HepG2 (cell line): ENCODE results near the gene PROX1. TPM values are rescaled to one million over a fixed set of nuclear protein-coding genes. Genes with fewer than 3 reads are reported as not detected.

Experiments used
- ATAC-seq: fragments of 200-7000 bp; cut with Tn5 transposase; 3 replicates; pipeline ENCODE4 v1.9.1; 2020; ENCODE audit warnings: mild to moderate bottlenecking, moderate library complexity
- BruUV-seq: library from RNA; stranded (reverse); fragments of 400-500 nt; replicated peaks from 2 replicates; lab custom pipeline; 2021; lab: Mats Ljungman, UMichigan
- CTCF ChIA-PET: fragments of 300-600 bp; formaldehyde crosslinking; extraction: SDS; loops from one replicate; lab custom pipeline; 2021; ENCODE audit warnings: low total read pairs, inconsistent platforms, low intra/inter-chr PET ratio; lab: Yijun Ruan, JAX
- POLR2A ChIA-PET: fragments of 350-600 bp; sonication (Branson Sonifier 250); formaldehyde crosslinking; loops from one replicate; lab custom pipeline; 2020; ENCODE audit warnings: antibody characterized with exemption, inconsistent platforms; lab: Yijun Ruan, JAX
- DNase-seq: peaks from one replicate; pipeline ENCODE4 v3.0.0-alpha.2; 2015; ENCODE audit warnings: low spot score
- FAIRE-seq: peaks from 3 replicates; lab custom pipeline; 2011; peaks lifted over from hg19 to GRCh38; lab: Jason Lieb, UNC
- H2AFZ ChIP-seq: one replicate; pipeline ENCODE4 v1.6.1; 2011; ENCODE audit warnings: low read length, inconsistent platforms
- H3K27ac ChIP-seq: fragments of 300-600 bp; 3 replicates; pipeline ENCODE4 v1.8.0; 2011; ENCODE audit warnings: mixed run types, mild to moderate bottlenecking, mixed read lengths, low read length, inconsistent platforms; ENCODE audit not compliant: insufficient read depth; ENCODE audit errors: extremely low read length
- H3K27me3 ChIP-seq, 2 experiments: fragments of 200-600 bp in 1 of 2; 2 replicates in 1 of 2; 3 replicates in 1 of 2; pipeline versions ENCODE4 v1.6.0 to v1.8.0; 2011; ENCODE audit warnings: low read length in 2 of 2, mild to moderate bottlenecking in 2 of 2, moderate library complexity in 2 of 2, inconsistent platforms in 1 of 2; ENCODE audit not compliant: insufficient read depth in 2 of 2, control insufficient read depth in 1 of 2
- H3K36me3 ChIP-seq, 2 experiments: fragments of 200-600 bp in 1 of 2; replicated peaks in 1 of 2; 2 replicates in 1 of 2; 3 replicates in 1 of 2; pipeline versions ENCODE4 v1.5.1 to v1.8.0; 2011; ENCODE audit warnings: low read length in 2 of 2, inconsistent platforms in 1 of 2; ENCODE audit not compliant: insufficient read depth in 2 of 2, control insufficient read depth in 1 of 2
- H3K4me1 ChIP-seq: 2 replicates; pipeline ENCODE4 v1.5.1; 2012; ENCODE audit warnings: low read length, inconsistent platforms; ENCODE audit not compliant: insufficient read depth
- H3K4me2 ChIP-seq: 2 replicates; pipeline ENCODE4 v1.6.0; 2011; ENCODE audit warnings: low read depth, low read length, inconsistent platforms
- H3K4me3 ChIP-seq, 3 experiments: fragments of 200-600 bp in 1 of 3; sonication (generic), shearing (Covaris generic) in 1 of 3; replicated peaks in 1 of 3; 2 replicates each; pipeline ENCODE4 v1.5.1; 2011 to 2016; ENCODE audit warnings: low read length in 3 of 3, inconsistent platforms in 2 of 3, low read depth in 2 of 3, mild to moderate bottlenecking in 2 of 3, control low read depth in 1 of 3, mixed read lengths in 1 of 3; ENCODE audit not compliant: insufficient read depth in 1 of 3
- H3K79me2 ChIP-seq: one replicate; pipeline ENCODE4 v1.6.1; 2011; ENCODE audit warnings: low read length, inconsistent platforms; ENCODE audit not compliant: insufficient read depth
- H3K9ac ChIP-seq: 2 replicates; pipeline ENCODE4 v1.6.0; 2011; ENCODE audit warnings: mild to moderate bottlenecking, low read depth, low read length, inconsistent platforms; ENCODE audit not compliant: insufficient read depth
- H3K9me3 ChIP-seq: 2 replicates; pipeline ENCODE4 v1.5.1; 2012; ENCODE audit warnings: mild to moderate bottlenecking, low read length
- H4K20me1 ChIP-seq: 2 replicates; pipeline ENCODE4 v1.6.0; 2011; ENCODE audit warnings: inconsistent platforms, mild to moderate bottlenecking, low read length, moderate library complexity; ENCODE audit not compliant: insufficient read depth
- FOXA1 ChIP-seq, 2 experiments: fragments of 450-650 bp in 1 of 2; sonication (generic) in 1 of 2; formaldehyde crosslinking in 1 of 2; IDR thresholded peaks; 2 replicates each; pipeline versions ENCODE4 v1.4.0 to v1.6.1; 2016 to 2020; ENCODE audit warnings: missing genetic modification reagents in 1 of 2
- GATAD2A ChIP-seq: IDR thresholded peaks from 2 replicates; pipeline ENCODE4 v1.6.1; 2016
- HDAC2 ChIP-seq: sonication (generic); formaldehyde crosslinking; IDR thresholded peaks from 2 replicates; pipeline ENCODE4 v1.4.0; 2020; ENCODE audit warnings: missing genetic modification reagents
- KAT2B ChIP-seq: fragments of 150-350 bp; IDR thresholded peaks from 2 replicates; pipeline ENCODE4 v1.6.1; 2014; ENCODE audit warnings: low read depth, low read length, borderline replicate concordance
- MLLT10 ChIP-seq: sonication (generic); formaldehyde crosslinking; IDR thresholded peaks from 2 replicates; pipeline ENCODE4 v1.4.0; 2020; ENCODE audit warnings: missing genetic modification reagents
- MTF1 ChIP-seq: sonication (generic); formaldehyde crosslinking; IDR thresholded peaks from 2 replicates; pipeline ENCODE4 v1.5.0; 2020; ENCODE audit warnings: missing genetic modification reagents
- MZF1 ChIP-seq: sonication (generic); formaldehyde crosslinking; IDR thresholded peaks from 2 replicates; pipeline ENCODE4 v1.8.1; 2023; ENCODE audit warnings: mild to moderate bottlenecking, missing genetic modification reagents, borderline replicate concordance
- RBM39 ChIP-seq: fragments of 200-400 bp; formaldehyde crosslinking; IDR thresholded peaks from one replicate; pipeline ENCODE4 v1.6.1; 2018; ENCODE audit warnings: antibody characterized with exemption, mild to moderate bottlenecking, low read depth, low read length; ENCODE audit not compliant: poor library complexity, severe bottlenecking
- RFX1 ChIP-seq: fragments of 450-650 bp; IDR thresholded peaks from 2 replicates; pipeline ENCODE4 v1.6.1; 2017
- RXRB ChIP-seq: IDR thresholded peaks from 2 replicates; pipeline ENCODE4 v1.6.1; 2016; ENCODE audit warnings: borderline replicate concordance, missing genetic modification reagents, missing compliant biosample characterization
- SALL1 ChIP-seq: sonication (generic); formaldehyde crosslinking; IDR thresholded peaks from 2 replicates; pipeline ENCODE4 v1.8.0; 2022; ENCODE audit warnings: mild to moderate bottlenecking, missing genetic modification reagents
- SNAPC2 ChIP-seq: sonication (generic); formaldehyde crosslinking; IDR thresholded peaks from 2 replicates; pipeline ENCODE4 v1.8.1; 2022; ENCODE audit warnings: mild to moderate bottlenecking, missing genetic modification reagents
- SPEN ChIP-seq: sonication (generic); formaldehyde crosslinking; IDR thresholded peaks from 2 replicates; pipeline ENCODE4 v1.5.1; 2020; ENCODE audit warnings: low read depth, mild to moderate bottlenecking, missing genetic modification reagents
- ZNF567 ChIP-seq: sonication (generic); formaldehyde crosslinking; IDR thresholded peaks from 2 replicates; pipeline ENCODE4 v1.8.1; 2023; ENCODE audit warnings: mild to moderate bottlenecking, missing genetic modification reagents, borderline replicate concordance
- ZNF569 ChIP-seq: sonication (generic); formaldehyde crosslinking; IDR thresholded peaks from 2 replicates; pipeline ENCODE4 v1.5.0; 2020; ENCODE audit warnings: mild to moderate bottlenecking, missing genetic modification reagents, moderate library complexity, borderline replicate concordance
- ZNF776 ChIP-seq: sonication (generic); formaldehyde crosslinking; IDR thresholded peaks from 2 replicates; pipeline ENCODE4 v1.4.0; 2020; ENCODE audit warnings: mild to moderate bottlenecking, missing genetic modification reagents
- ZNF781 ChIP-seq: sonication (generic); formaldehyde crosslinking; IDR thresholded peaks from 2 replicates; pipeline ENCODE4 v1.5.1; 2020; ENCODE audit warnings: borderline replicate concordance, mild to moderate bottlenecking, missing genetic modification reagents; ENCODE audit errors: not compliant biosample characterization
- WGBS: methylation state at CpG from one replicate; pipeline ENCODE4 v1.1.6; 2017; ENCODE audit warnings: low lambda C conversion rate; 5-methylcytosine and 5-hydroxymethylcytosine counted together
- in situ Hi-C: cut with HindIII; loops from 2 replicates; pipeline ENCODE4 v1.10.0; 2017; ENCODE audit warnings: low pct_unique_long_range_greater_than_20kb; ENCODE audit not compliant: extremely low pct_ligation_motif_present
- intact Hi-C: fragments of 100-400 bp; cut with micrococcal nuclease; formaldehyde crosslinking; loops from one replicate; pipeline ENCODE4 v1.10.0; 2022; ENCODE audit not compliant: unreplicated experiment
- polyA plus RNA-seq, 8 experiments: library from polyadenylated mRNA; depleted of rRNA in 3 of 8; stranded (reverse) in 7 of 8; unstranded in 1 of 8; fragments of >200 nt; fragmentation: Illumina TruSeq in 4 of 8; extraction: Trizol in 4 of 8; gene quantifications; 2 replicates each; pipeline versions ENCODE4 v1.2.1 to v1.2.3, GENCODE V29; 2011 to 2016; ENCODE audit warnings: low read depth in 4 of 8, missing spikeins in 1 of 8, mixed read lengths in 1 of 8; ENCODE audit not compliant: insufficient read depth in 1 of 8
- total RNA-seq, 5 experiments: library from RNA; depleted of rRNA; stranded (reverse); fragments of >200 nt; fragmentation: Illumina TruSeq; extraction: Trizol; gene quantifications; 2 replicates each; pipeline ENCODE4 v1.2.3, GENCODE V29; 2016; ENCODE audit warnings: low read depth in 1 of 5
- TF ChIP-seq, protein P1 (sequence below): sonication (generic); formaldehyde crosslinking; IDR thresholded peaks from 2 replicates; pipeline ENCODE4 v1.4.0; 2020; ENCODE audit warnings: mild to moderate bottlenecking, missing genetic modification reagents
- TF ChIP-seq, protein P2 (sequence below), 2 experiments: fragments of 450-650 bp in 1 of 2; sonication (generic) in 1 of 2; formaldehyde crosslinking; IDR thresholded peaks; 2 replicates each; pipeline versions ENCODE4 v1.5.0 to v1.8.0; 2020 to 2022; ENCODE audit warnings: mild to moderate bottlenecking in 1 of 2, missing genetic modification reagents in 1 of 2
- TF ChIP-seq, protein P3 (sequence below): IDR thresholded peaks from 2 replicates; pipeline ENCODE4 v1.6.1; 2016
- TF ChIP-seq, protein P4 (sequence below): sonication (generic); formaldehyde crosslinking; IDR thresholded peaks from 2 replicates; pipeline ENCODE4 v1.8.1; 2023; ENCODE audit warnings: missing genetic modification reagents, inconsistent platforms, borderline replicate concordance

The PROX1 gene
- total and polyA plus RNA-seq, 2 of the 13 experiments (the other 11 are each of a cell fraction or from before 2014, with no cell fraction given) = 12.3 to 30.2 TPM

DNA sequence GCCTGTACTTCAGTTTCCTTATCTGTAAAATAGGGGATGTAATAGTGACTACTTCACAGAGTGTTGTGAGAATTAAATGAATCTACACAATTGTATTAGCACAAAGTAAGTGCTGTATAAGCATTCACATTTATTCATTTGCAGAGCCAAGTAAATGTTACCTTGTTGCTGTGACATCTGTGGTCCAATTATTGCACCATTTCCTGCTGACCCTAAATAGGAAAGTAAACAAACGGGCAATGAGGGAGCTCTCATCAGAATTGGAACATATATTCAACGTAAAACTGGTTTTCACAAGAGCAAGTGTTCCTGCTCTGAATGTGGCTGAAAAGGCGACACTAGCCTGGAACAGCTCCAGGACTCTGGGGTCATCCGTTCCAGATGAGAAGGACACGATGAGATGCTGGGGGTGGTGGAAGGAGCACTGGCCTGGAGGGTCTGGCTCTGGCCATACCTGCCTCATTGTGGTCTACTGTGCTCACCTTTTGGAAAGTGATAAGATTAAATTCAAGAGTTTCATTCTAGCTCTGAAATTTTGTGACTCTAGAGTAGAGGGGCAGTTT lies 34.5 kb downstream of the PROX1 start:
- H3K4me3 ChIP-seq = no peak overlapping the region
- H3K4me2 ChIP-seq = no peak overlapping the region
- DNase-seq (no peak), FAIRE-seq (no peak), ATAC-seq (no peak)
- ChIA-PET CTCF (no interaction called here), POLR2A (interaction anchor here (0.6 to 1.7 kb wide), 8 partner anchors 9 to 999 kb away, joined by 3 to 5 read pairs (median 4); partner anchors contain the start of gene PROX1)
- peaks cover 91% of the 10 kb centered on the region for H3K4me1 ChIP-seq
- WGBS = 98% methylated on average over 5 of the region's 5 CpGs
- H3K27ac ChIP-seq = peak overlapping the region; percentile 25
- intact Hi-C loops (no loop called here), in situ Hi-C loops (loop anchor here (25.0 kb wide), 1 partner anchor 90 kb away; no protein-coding TSS in a partner anchor)
- H4K20me1 ChIP-seq = no peaks in the 10 kb centered on the region
- H3K9ac ChIP-seq = no peak overlapping the region
- no TSS peak for BruUV-seq
- H2AFZ ChIP-seq = no peak overlapping the region
- H3K79me2 ChIP-seq = peaks cover 33% of the 10 kb centered on the region
- no peaks in the 10 kb centered on the region for H3K27me3 ChIP-seq
- peaks cover 13 to 87% of the 10 kb centered on the region in 2 experiments for H3K36me3 ChIP-seq
- H3K9me3 ChIP-seq = no peaks in the 10 kb centered on the region
- no peak for TF ChIP-seq FOXA1 (IDR thresholded peaks at IDR 0.05)
- 0 out of 2 replicates have a peak, but pooled peaks have one; percentile 31 for TF ChIP-seq FOXA1 (CRISPR knock-in tag; IDR thresholded peaks at IDR 0.05)
- TF ChIP-seq MLLT10 (CRISPR knock-in tag) = no peak
- TF ChIP-seq RXRB (CRISPR knock-in tag) = no peak
- no peak for TF ChIP-seq SNAPC2 (CRISPR knock-in tag)
- no peak for TF ChIP-seq RBM39
- no peak for TF ChIP-seq KAT2B
- TF ChIP-seq, protein P1, sequence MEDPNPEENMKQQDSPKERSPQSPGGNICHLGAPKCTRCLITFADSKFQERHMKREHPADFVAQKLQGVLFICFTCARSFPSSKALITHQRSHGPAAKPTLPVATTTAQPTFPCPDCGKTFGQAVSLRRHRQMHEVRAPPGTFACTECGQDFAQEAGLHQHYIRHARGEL (CRISPR knock-in tag) = no peak
- TF ChIP-seq, protein P2, sequence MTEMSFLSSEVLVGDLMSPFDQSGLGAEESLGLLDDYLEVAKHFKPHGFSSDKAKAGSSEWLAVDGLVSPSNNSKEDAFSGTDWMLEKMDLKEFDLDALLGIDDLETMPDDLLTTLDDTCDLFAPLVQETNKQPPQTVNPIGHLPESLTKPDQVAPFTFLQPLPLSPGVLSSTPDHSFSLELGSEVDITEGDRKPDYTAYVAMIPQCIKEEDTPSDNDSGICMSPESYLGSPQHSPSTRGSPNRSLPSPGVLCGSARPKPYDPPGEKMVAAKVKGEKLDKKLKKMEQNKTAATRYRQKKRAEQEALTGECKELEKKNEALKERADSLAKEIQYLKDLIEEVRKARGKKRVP (CRISPR knock-in tag; IDR thresholded peaks at IDR 0.05) = peak in 1 of 2 experiments; percentile 57; a peak in 2 of 4 replicates
- no peak for TF ChIP-seq ZNF569 (CRISPR knock-in tag)
- TF ChIP-seq, protein P3, sequence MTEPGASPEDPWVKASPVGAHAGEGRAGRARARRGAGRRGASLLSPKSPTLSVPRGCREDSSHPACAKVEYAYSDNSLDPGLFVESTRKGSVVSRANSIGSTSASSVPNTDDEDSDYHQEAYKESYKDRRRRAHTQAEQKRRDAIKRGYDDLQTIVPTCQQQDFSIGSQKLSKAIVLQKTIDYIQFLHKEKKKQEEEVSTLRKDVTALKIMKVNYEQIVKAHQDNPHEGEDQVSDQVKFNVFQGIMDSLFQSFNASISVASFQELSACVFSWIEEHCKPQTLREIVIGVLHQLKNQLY (CRISPR knock-in tag) = no peak
- TF ChIP-seq SALL1 (CRISPR knock-in tag) = no peak
- no peak for TF ChIP-seq ZNF781
- TF ChIP-seq RFX1 = no peak
- no peak for TF ChIP-seq HDAC2 (CRISPR knock-in tag)
- no peak for TF ChIP-seq MTF1 (CRISPR knock-in tag)
- TF ChIP-seq GATAD2A = peak; percentile 46; the same call in 1 of the 2 replicates
- TF ChIP-seq SPEN (CRISPR knock-in tag) = no peak
- TF ChIP-seq ZNF776 (CRISPR knock-in tag) = no peak
- TF ChIP-seq MZF1 = no peak
- TF ChIP-seq, protein P4, sequence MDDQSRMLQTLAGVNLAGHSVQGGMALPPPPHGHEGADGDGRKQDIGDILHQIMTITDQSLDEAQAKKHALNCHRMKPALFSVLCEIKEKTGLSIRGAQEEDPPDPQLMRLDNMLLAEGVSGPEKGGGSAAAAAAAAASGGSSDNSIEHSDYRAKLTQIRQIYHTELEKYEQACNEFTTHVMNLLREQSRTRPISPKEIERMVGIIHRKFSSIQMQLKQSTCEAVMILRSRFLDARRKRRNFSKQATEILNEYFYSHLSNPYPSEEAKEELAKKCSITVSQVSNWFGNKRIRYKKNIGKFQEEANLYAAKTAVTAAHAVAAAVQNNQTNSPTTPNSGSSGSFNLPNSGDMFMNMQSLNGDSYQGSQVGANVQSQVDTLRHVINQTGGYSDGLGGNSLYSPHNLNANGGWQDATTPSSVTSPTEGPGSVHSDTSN (CRISPR knock-in tag) = no peak
- no peak for TF ChIP-seq ZNF567 (CRISPR knock-in tag)
